ENCODE results near the gene REPIN1.

- TF ChIP-seq CTCF (conservative IDR thresholded peaks at IDR 0.05; ENCODE audit: low read length) (no peak), EZH2phosphoT487 (IDR thresholded peaks at IDR 0.05; ENCODE audit: borderline replicate concordance) (no peak)
Measured at GRCh38 chr7:150383710-150384397, 15.2 kb downstream of the REPIN1 start.

Measured in Loucy (cell line).